Neural progenitor cell (in vitro differentiated cells): ENCODE data around the gene ZDHHC8. TPM values are rescaled to one million over a fixed set of nuclear protein-coding genes. Genes with fewer than 3 reads are reported as not detected.

ENCODE experiments used
- DNase-seq: peaks from one replicate; pipeline ENCODE4 v3.0.0-alpha.2; 2016; ENCODE audit warnings: low spot score
- H2AFZ ChIP-seq: fragments of 200-600 bp; sonication (generic); replicated peaks from 2 replicates; pipeline ENCODE4 v1.6.1; 2016; ENCODE audit warnings: antibody characterized with exemption
- H3F3A ChIP-seq: fragments of 200-600 bp; sonication (generic); 2 replicates; pipeline ENCODE4 v1.6.1; 2016; ENCODE audit warnings: antibody characterized with exemption, low read depth
- H3K27ac ChIP-seq: fragments of 200-600 bp; sonication (generic); 2 replicates; pipeline ENCODE4 v1.5.1; 2016; ENCODE audit warnings: mild to moderate bottlenecking
- H3K27me3 ChIP-seq: fragments of 200-600 bp; sonication (generic); 2 replicates; pipeline ENCODE4 v1.6.1; 2016; ENCODE audit warnings: mild to moderate bottlenecking, moderate library complexity
- H3K36me3 ChIP-seq: fragments of 200-600 bp; sonication (generic); 2 replicates; pipeline ENCODE4 v1.5.1; 2016
- H3K4me1 ChIP-seq: fragments of 200-600 bp; sonication (generic); 2 replicates; pipeline ENCODE4 v1.6.1; 2016; ENCODE audit warnings: mixed run types
- H3K4me2 ChIP-seq: fragments of 200-600 bp; sonication (generic); 2 replicates; pipeline ENCODE4 v1.6.1; 2016
- H3K4me3 ChIP-seq: fragments of 200-600 bp; sonication (generic); 2 replicates; pipeline ENCODE4 v1.5.1; 2016
- H3K79me2 ChIP-seq: fragments of 200-600 bp; sonication (generic); 2 replicates; pipeline ENCODE4 v1.6.1; 2016; ENCODE audit warnings: low read depth
- H3K9ac ChIP-seq: fragments of 200-600 bp; sonication (generic); 2 replicates; pipeline ENCODE4 v1.6.1; 2016
- H3K9me3 ChIP-seq: fragments of 200-600 bp; sonication (generic); 2 replicates; pipeline ENCODE4 v1.5.1; 2016; ENCODE audit warnings: low read depth
- H4K20me1 ChIP-seq: fragments of 200-600 bp; sonication (generic); 2 replicates; pipeline ENCODE4 v1.6.1; 2016; ENCODE audit warnings: low read depth
- H3K27ac Mint-ChIP-seq: 3 replicates; pipeline ENCODE4 v1.8.0; 2021; ENCODE audit warnings: mixed read lengths
- H3K27me3 Mint-ChIP-seq: 2 replicates; pipeline ENCODE4 v1.8.0; 2022; ENCODE audit warnings: low read depth, mild to moderate bottlenecking, inconsistent platforms, moderate library complexity, mixed read lengths; ENCODE audit not compliant: insufficient read depth
- H3K36me3 Mint-ChIP-seq: 3 replicates; pipeline ENCODE4 v1.8.0; 2021; ENCODE audit warnings: mixed read lengths
- H3K4me1 Mint-ChIP-seq: 3 replicates; pipeline ENCODE4 v1.8.0; 2021; ENCODE audit warnings: mixed read lengths
- H3K4me3 Mint-ChIP-seq: 3 replicates; pipeline ENCODE4 v1.8.0; 2021; ENCODE audit warnings: mild to moderate bottlenecking, moderate library complexity, mixed read lengths
- H3K9me3 Mint-ChIP-seq: 3 replicates; pipeline ENCODE4 v1.8.0; 2020; ENCODE audit warnings: mixed read lengths
- EZH2 ChIP-seq: fragments of 200-600 bp; sonication (generic); IDR thresholded peaks from 2 replicates; pipeline ENCODE4 v1.6.1; 2017; ENCODE audit warnings: antibody characterized with exemption, mild to moderate bottlenecking, moderate library complexity
- EZH2phosphoT487 ChIP-seq: fragments of 200-600 bp; sonication (generic); IDR thresholded peaks from 2 replicates; pipeline ENCODE4 v1.6.1; 2017; ENCODE audit warnings: antibody characterized with exemption
- total RNA-seq: library from RNA; depleted of rRNA; stranded (reverse); fragments of >200 nt; gene quantifications from 2 replicates; pipeline ENCODE4 v1.2.3, GENCODE V29; 2015; ENCODE audit warnings: low replicate concordance
- TF ChIP-seq, protein P1 (sequence below): fragments of 200-600 bp; sonication (generic); IDR thresholded peaks from 2 replicates; pipeline ENCODE4 v1.5.1; 2017; ENCODE audit warnings: antibody characterized with exemption, mild to moderate bottlenecking

Gene ZDHHC8
- total RNA-seq, 1 donor from 2014 or later = 7.1 TPM

GRCh38 chr22:20183101-20183500 lies 51.5 kb downstream of the ZDHHC8 start:
- Mint-ChIP-seq H3K4me3 (no peak overlapping the region), H3K9me3 (no peaks in the 10 kb centered on the region), H3K27me3 (peaks cover 2% of the 10 kb centered on the region), H3K4me1 (peaks cover 3% of the 10 kb centered on the region), H3K36me3 (no peaks in the 10 kb centered on the region), H3K27ac (no peak overlapping the region)
- no peaks in the 10 kb centered on the region for H3K9me3 ChIP-seq
- H3K79me2 ChIP-seq = no peaks in the 10 kb centered on the region
- H3K9ac ChIP-seq = no peak overlapping the region
- H3K4me2 ChIP-seq = no peak overlapping the region
- H2AFZ ChIP-seq = no peak overlapping the region
- no peak overlapping the region for H3K27ac ChIP-seq
- no peak for TF ChIP-seq EZH2phosphoT487
- TF ChIP-seq, protein P1, sequence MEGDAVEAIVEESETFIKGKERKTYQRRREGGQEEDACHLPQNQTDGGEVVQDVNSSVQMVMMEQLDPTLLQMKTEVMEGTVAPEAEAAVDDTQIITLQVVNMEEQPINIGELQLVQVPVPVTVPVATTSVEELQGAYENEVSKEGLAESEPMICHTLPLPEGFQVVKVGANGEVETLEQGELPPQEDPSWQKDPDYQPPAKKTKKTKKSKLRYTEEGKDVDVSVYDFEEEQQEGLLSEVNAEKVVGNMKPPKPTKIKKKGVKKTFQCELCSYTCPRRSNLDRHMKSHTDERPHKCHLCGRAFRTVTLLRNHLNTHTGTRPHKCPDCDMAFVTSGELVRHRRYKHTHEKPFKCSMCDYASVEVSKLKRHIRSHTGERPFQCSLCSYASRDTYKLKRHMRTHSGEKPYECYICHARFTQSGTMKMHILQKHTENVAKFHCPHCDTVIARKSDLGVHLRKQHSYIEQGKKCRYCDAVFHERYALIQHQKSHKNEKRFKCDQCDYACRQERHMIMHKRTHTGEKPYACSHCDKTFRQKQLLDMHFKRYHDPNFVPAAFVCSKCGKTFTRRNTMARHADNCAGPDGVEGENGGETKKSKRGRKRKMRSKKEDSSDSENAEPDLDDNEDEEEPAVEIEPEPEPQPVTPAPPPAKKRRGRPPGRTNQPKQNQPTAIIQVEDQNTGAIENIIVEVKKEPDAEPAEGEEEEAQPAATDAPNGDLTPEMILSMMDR = no peak
- no peak for TF ChIP-seq EZH2
- DNase-seq = no peak
- H4K20me1 ChIP-seq = no peaks in the 10 kb centered on the region
- peaks cover 5% of the 10 kb centered on the region for H3K4me1 ChIP-seq
- H3K4me3 ChIP-seq = no peak overlapping the region
- H3F3A ChIP-seq = no peaks in the 10 kb centered on the region
- no peaks in the 10 kb centered on the region for H3K36me3 ChIP-seq
- no peaks in the 10 kb centered on the region for H3K27me3 ChIP-seq

GRCh38 chr22:20183823-20184222 lies 52.2 kb downstream of the ZDHHC8 start:
- H3K4me1 ChIP-seq = peaks cover 5% of the 10 kb centered on the region
- H3K9me3 ChIP-seq = no peaks in the 10 kb centered on the region
- no peaks in the 10 kb centered on the region for H4K20me1 ChIP-seq
- H3K36me3 Mint-ChIP-seq = no peaks in the 10 kb centered on the region
- no peaks in the 10 kb centered on the region for H3K9me3 Mint-ChIP-seq
- H3K27ac Mint-ChIP-seq = no peak overlapping the region
- H3K27me3 ChIP-seq = no peaks in the 10 kb centered on the region
- H3F3A ChIP-seq = no peaks in the 10 kb centered on the region
- no peak overlapping the region for H3K9ac ChIP-seq
- no peak for TF ChIP-seq EZH2
- TF ChIP-seq, protein P1 = no peak
- no peak for TF ChIP-seq EZH2phosphoT487
- H3K27me3 Mint-ChIP-seq = peaks cover 2% of the 10 kb centered on the region
- DNase-seq = no peak
- H3K4me1 Mint-ChIP-seq = peaks cover 3% of the 10 kb centered on the region
- no peaks in the 10 kb centered on the region for H3K36me3 ChIP-seq
- no peak overlapping the region for H3K4me3 Mint-ChIP-seq
- H2AFZ ChIP-seq = no peak overlapping the region
- H3K27ac ChIP-seq = no peak overlapping the region
- H3K4me3 ChIP-seq = no peak overlapping the region
- H3K4me2 ChIP-seq = no peak overlapping the region
- no peaks in the 10 kb centered on the region for H3K79me2 ChIP-seq

DNA sequence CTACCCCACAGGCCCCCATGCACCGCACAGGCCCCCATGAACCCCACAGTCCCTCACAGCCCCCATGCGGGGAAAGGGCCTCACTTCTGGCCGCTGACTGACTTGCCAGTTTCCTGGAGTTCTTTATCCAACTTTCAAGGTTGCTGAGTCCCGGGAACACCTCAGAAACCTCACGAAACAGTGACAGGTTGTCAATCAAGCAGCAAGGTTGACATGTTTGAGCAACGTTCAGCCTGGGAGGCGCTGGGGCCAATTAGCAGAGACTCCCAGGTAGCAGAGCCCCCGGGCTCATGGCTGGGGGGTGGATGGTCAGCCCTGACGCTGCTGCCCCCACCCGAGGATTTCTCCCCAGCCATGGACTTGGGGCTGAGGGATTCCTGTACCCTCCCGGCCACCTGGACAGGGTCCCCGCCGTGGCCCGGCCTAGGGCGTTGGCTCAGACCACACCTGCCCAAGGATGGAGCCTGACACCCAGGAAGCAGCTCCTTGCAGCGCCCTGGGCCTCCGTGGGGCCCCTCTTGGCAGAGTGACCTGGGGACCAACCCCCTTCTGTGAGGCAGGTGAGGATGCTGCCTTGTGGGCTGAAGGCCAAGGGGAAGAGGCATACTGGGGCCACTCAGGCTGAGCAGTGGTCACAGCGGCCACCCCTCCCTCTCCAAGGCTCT lies 53.0 kb downstream of the ZDHHC8 start:
- no peak overlapping the region for H3K4me3 Mint-ChIP-seq
- H3K27me3 ChIP-seq = no peaks in the 10 kb centered on the region
- no peak overlapping the region for H2AFZ ChIP-seq
- no peak for DNase-seq
- H3K79me2 ChIP-seq = no peaks in the 10 kb centered on the region
- no peaks in the 10 kb centered on the region for H3K36me3 Mint-ChIP-seq
- H3K4me2 ChIP-seq = no peak overlapping the region
- TF ChIP-seq EZH2 (no peak), EZH2phosphoT487 (no peak)
- TF ChIP-seq, protein P1 = no peak
- no peak overlapping the region for H3K27ac ChIP-seq
- H4K20me1 ChIP-seq = no peaks in the 10 kb centered on the region
- H3K27me3 Mint-ChIP-seq = peaks cover 2% of the 10 kb centered on the region
- H3K4me3 ChIP-seq = no peak overlapping the region
- no peak overlapping the region for H3K9ac ChIP-seq
- peaks cover 5% of the 10 kb centered on the region for H3K4me1 ChIP-seq
- no peak overlapping the region for H3K27ac Mint-ChIP-seq
- no peaks in the 10 kb centered on the region for H3K36me3 ChIP-seq
- H3K9me3 Mint-ChIP-seq = no peaks in the 10 kb centered on the region
- peaks cover 3% of the 10 kb centered on the region for H3K4me1 Mint-ChIP-seq
- no peaks in the 10 kb centered on the region for H3F3A ChIP-seq
- no peaks in the 10 kb centered on the region for H3K9me3 ChIP-seq
